ENCODE measurements around the gene MTMR1. TPM values are rescaled to one million over a fixed set of nuclear protein-coding genes. Genes with fewer than 3 reads are reported as not detected.

The MTMR1 gene
- total RNA-seq: 5.0 and 6.9 TPM in 2 replicates

DNA sequence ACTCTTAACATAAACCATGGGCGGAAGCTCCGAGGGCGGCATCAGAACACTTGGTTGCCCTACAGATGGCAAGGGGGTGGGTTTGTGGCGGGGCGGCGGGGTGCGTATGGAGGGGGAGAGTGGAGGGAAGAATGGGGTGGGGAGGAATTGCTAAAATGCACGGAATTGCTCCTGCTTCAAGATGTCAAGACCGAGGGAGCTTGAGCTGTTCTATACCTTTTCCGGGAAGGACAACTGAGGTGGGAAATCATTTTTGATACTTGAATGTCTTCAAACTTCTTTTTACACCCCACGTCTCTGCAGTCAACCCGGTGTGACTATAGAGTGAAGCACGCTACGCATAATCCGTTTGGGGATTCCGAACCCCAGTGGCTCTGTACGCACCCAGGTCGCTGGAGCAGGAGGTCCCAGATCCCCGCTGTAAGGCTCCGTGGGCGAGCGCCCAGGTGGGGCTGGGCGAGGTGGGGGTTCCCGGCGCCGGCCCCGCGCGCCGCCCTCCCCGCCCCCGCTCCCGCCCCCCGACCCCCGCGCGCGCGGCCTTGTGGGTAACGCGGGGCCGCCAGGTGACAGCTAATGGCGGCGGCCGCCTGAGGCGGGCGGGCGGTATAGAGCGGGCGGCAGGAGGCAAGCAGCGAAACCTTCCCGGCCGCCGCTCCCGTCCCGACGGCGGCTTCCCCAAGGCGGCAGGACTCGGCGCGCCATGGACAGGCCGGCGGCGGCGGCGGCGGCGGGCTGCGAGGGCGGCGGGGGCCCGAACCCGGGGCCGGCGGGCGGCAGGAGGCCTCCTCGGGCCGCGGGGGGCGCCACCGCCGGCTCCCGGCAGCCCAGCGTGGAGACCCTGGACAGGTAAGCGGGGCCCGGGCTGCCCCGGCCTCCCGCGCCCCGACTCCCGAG lies at the start of gene MTMR1:
TSS of gene MTMR1 (plus strand) at position 566 of the 894 bp plus-strand sequence. CDS start at position 701, 135 bp downstream.

Other genes with a start within 250 kb of the MTMR1 start
- 4.5 and 4.9 TPM in 2 replicates for gene MTM1, start 124.8 kb upstream of the MTMR1 start, total RNA-seq
- gene CD99L2, start 205.3 kb downstream of the MTMR1 start, total RNA-seq: 65.0 and 70.2 TPM in 2 replicates

Data from cardiac atrium fibroblast (primary cell).